Spleen (tissue), 7 donors: ENCODE data around the gene RBPJL.

Source experiments
- POLR2A ChIP-seq, 3 donors: fragments of 450-650 bp; IDR thresholded peaks; one replicate each; pipeline ENCODE4 v1.5.1; 2017; ENCODE audit warnings: antibody characterized with exemption in 3 of 3, mild to moderate bottlenecking in 1 of 3
- POLR2AphosphoS5 ChIP-seq, 3 donors: sonication (generic); formaldehyde crosslinking; IDR thresholded peaks; one replicate each; pipeline ENCODE4 v1.5.1; 2017; ENCODE audit warnings: antibody characterized with exemption in 3 of 3
- TF ChIP-seq, protein P1 (sequence below), 11 experiments: fragments of 200-600 bp in 7 of 11; fragments of 450-650 bp in 4 of 11; sonication (generic) in 4 of 11; IDR thresholded peaks in 8 of 11; conservative IDR thresholded peaks in 3 of 11; 1 replicate in 7 of 11; 2 replicates in 4 of 11; pipeline versions ENCODE4 v1.4.0 to v1.8.0; 2016 to 2021; ENCODE audit warnings: antibody characterized with exemption in 11 of 11, inconsistent platforms in 4 of 11, mild to moderate bottlenecking in 1 of 11
- donor health status: DM: no; HTN: no; CAD: no; lungs with moderate emphysema.
- donor health status: DM: no; HTN: no; CAD: no.
- donor health status: DM: no; HTN: no; CAD: no.

DNA sequence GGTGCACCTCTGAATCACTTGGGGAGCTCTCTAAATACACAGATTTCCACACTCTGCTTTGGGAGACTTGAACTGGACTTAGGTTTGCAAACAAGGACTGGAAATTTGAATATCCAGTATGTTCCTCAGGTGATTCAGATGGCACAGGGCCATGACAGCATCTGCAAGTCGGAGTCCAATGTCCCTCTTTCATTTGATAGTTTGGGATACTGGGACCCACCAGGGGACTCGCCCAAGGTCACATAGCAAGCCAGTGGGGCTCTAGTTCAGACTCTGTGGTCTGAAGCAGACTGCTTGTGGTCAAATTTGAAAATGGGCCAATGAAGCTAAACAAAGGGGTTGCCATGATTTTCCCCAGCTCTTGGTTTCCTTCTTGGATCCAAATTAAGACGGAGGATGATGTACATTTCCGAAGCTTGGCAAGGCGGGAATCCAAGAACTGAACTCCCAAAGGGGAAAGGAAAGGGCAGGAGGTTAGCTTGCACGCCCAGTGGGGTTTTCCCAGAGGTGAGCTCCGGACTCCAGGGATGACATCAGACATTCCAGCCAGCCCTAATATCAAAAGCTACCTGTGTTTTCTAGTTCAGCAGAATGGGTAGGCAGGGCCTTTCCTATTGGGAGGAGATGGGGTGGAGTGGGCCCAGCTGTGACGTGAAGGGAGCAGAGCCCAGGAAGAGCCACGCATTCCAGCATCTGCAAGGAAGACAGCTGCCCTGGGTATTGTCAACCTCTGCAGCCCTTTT lies 52.9 kb downstream of the RBPJL start:
- TF ChIP-seq, protein P1, sequence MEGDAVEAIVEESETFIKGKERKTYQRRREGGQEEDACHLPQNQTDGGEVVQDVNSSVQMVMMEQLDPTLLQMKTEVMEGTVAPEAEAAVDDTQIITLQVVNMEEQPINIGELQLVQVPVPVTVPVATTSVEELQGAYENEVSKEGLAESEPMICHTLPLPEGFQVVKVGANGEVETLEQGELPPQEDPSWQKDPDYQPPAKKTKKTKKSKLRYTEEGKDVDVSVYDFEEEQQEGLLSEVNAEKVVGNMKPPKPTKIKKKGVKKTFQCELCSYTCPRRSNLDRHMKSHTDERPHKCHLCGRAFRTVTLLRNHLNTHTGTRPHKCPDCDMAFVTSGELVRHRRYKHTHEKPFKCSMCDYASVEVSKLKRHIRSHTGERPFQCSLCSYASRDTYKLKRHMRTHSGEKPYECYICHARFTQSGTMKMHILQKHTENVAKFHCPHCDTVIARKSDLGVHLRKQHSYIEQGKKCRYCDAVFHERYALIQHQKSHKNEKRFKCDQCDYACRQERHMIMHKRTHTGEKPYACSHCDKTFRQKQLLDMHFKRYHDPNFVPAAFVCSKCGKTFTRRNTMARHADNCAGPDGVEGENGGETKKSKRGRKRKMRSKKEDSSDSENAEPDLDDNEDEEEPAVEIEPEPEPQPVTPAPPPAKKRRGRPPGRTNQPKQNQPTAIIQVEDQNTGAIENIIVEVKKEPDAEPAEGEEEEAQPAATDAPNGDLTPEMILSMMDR (IDR thresholded peaks at IDR 0.05 in 8 of 11, conservative IDR thresholded peaks at IDR 0.05 in 3 of 11), result no peak
- no peak for TF ChIP-seq POLR2A (IDR thresholded peaks at IDR 0.05)
- no peak for TF ChIP-seq POLR2AphosphoS5 (IDR thresholded peaks at IDR 0.05)
